Stimulated activated CD8-positive, alpha-beta memory T cell treated with anti-CD3 and anti-CD28 coated beads, Interleukin-4, amount 100 ng/mL, for 24 hours (primary cell): ENCODE measurements around the gene KCNH2.

Source experiments
- DNase-seq: peaks from one replicate; pipeline ENCODE4 v3.0.0-alpha.2; 2020; ENCODE audit warnings: low read depth

KCNH2 gene

DNA sequence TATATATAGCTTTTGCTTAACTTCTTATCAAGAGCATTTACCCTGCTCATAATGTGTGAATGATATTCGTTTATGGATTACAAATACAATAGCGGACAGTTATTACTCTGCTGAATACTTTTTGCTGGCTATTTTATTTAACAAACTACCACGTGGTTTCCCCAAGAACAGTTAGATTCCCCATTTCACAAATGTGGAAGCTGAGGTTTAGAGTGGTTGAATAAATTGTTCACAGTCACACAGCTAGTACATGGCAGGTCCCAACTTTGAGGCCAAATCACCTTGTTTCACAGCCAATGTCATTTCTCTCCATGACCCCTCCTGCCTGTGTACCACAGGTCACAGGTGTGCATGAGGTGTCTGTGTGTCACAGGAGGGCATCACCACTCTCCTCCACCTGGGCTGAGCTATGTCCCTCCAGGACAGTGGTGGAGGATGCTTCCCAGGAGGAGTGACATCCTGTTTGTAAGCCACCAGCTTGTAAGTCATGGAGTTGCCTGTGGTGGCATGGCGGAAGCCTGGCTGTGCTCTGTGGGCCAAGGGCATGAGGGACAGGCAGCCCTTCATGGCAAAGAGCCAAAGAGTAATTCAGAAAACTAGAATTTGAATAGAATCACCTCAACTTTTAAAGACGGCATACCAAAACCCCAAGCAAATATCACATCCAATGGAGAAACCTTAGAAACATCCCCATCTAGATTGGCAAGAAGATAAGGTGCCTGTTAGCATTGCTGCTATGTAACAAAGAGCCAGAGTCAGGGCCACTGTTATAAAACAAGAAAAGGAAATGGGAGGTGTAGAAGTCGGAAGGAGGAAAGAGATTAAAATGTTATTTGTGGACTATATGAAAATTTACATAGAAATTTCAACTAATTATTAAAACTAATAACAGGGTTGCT lies 73.9 kb downstream of the KCNH2 start:
- DNase-seq: no peak

DNA sequence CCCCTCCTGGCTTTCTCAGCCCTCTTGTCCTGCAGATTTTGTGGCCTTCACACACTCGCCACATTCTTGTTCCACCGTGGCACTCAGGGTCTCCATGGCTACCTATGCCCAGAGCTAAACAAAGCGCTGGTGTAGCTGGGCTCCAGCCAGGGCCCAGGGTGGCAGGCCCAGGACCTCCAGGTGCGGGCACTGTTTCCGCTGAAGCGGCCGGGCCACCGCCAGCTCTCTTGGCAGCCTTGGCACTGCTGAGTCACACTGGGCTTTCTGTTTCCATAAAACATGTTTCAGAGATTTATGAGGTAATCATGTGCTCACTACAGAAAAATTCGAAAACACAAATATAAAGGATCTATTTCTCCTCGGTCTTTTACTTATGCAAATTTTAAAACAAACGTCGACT lies 74.5 kb downstream of the KCNH2 start:
- DNase-seq: no peak

DNA sequence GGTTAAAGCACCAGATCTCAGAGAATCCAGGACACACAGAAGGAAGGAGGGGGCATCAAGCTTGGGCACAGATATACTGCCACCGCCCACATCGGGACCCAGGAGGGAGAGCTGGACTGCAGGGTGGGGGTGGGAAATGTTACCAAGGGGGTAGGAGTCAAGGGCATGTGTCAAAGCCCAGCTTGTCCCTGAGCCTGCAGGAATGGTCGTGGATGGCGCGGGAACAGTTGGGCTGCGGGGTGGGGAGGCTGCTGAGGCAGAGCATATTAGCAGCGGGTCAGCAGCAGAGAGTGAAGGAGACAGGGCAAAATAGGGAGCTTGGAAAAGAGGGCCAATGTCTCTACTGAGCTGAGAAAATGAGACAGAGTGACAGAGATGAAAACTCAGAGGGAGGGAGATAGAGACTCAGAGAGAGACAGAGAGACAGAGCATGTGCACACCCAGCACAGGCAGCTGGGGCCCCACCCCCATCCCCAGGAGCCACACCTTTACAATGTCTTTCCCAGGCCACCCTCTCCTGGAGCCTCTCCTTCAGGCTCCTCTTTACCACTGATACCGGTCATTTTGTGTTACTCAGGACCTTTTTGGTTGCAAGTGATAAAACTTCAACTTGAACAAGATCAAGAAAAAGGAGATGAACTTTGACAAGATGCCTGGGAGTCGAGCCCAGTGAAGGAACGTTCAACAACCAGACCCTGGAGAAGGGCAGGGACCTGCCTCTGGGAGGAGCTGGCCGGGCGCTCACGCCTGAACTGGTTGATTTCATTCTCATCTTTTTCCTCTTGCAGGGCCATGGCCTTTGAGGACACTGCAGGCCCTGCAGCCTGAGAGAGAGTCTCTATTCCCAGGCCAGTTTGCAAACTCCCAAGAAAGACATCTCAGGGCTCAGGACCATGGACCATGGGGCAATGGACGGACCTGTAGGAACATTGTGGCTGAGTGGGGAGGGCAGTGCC lies 75.8 kb downstream of the KCNH2 start:
- DNase-seq: no peak

DNA sequence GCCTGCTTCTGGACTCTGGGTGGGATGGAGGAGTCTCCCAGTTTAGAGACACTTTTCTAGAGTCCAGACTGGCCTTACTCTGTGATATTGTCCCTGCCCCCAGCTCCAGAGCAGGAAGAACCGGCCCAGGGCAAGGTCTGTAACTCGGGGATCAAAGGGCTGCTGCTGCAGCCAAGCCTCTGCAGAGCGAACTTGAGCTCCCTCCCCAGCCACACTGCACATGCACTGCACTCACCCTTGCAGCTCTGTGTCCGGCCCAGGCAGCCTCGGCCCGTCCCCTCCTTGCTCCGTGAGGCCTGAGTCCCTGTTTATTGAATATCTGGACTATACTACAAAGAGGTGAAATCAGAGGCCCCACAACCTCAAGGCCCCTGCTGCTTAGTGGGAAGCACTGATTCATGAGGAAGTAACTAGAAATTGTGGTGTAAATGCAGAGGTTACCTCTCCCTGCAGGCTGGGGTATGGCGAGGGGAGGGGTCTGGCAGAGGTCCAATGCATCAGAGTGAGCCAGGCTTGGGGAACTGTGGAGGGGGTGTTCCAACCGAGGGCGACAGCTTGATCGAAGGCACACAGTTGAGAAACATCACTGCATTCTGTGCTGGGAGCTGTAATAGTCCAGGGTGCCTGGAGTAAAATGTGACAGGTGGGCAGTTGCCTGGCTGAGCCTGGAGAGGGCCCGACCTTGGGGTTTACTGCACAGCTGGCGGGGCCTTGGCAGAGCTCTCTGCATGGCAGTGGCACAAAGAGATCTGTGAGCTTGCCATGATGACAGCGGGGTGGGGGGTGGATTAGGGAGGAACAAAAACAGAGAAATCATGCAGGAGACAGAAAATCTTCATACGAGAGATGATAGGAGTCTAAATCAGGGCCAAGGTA lies 76.7 kb downstream of the KCNH2 start:
- DNase-seq: no peak

DNA sequence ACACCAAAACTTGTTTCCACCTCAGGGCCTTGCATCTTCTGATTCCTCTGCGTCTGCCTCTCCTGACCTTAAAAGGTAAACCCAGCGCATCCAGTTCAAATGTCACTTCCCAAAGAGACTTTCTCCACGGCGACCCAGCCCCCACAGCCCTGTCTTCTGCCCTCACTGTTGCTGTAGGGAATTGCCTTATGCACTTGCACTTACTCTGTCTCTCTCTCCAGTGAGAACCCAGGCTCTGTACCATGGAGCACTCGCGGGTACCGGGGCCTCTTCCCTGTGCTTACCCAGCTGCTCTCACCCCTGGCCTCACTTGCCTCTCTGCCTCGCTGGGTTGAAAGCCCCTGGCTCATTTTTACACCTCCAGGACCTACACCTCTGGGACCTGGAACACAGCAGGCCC lies 77.4 kb downstream of the KCNH2 start:
- no peak for DNase-seq

DNA sequence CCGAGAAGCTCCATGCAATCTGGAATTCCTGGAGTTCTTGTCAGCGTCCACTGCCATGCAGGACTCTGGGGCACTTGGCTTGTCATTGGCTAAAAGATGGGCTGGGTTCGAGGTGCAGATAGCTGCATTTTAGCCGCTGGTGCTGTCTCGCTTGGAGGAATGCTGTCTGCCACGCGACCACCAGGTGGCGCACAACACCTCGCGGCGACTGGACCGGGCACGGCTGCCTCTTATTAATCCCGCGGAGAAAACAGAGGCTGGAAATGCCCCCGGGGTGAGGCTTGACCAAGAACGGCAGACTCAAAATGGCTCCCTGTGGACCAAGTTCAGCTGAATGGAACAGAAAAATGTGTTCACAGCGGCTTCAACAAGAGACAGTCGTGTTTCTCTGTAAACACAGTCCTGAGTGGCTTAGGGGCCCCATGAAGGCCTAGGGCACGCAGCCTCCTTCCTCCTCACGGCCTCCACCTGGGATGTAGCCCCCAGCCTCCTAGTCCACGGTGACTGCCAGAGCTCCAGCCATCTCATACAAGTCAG lies 79.6 kb downstream of the KCNH2 start:
- peak; percentile 64 for DNase-seq

DNA sequence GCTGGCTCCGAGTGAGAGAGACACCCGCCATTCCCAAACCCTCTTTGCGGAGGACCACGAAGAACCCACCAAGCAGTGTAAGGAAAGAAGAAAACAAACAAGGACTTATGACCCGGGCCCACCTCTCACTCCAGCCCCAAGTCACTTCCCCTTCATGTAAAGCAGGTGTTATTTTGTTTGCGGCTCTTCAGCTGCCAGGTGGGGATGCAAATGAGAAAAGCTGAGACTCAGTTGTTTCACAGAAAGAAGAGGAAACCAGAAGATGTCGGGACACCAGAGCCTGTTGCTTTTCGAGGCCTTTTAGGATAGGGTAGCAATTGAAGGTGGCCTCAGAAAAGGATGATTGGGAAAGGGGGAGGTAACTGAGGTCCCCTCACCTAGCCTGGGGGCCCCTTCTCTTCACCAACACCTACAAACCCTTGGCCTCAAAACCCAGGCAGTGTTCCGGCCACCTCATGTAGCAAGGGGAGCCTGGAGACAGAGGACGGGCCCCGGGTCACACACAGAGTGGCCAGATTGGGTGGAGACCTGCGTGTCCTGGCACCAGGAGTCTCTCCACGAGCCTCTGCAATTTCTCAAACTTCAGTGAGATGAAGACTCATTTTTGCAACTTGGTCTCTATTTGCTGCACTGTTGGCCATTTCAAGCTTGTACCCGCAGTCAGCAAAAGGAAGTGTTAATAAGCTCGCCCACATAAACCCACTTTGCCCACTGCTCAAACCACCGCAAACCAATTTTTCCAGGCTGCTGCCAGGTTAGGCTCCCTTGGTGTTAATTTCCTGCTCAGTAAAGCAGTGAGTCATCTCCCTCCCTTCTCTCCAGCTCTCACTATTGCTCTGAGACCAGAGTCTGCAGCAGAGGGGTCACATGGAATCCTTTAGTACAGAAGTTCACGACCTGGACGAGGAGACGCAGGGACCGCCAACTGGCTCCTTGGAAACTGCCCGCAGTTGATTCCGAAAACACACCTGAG lies 80.3 kb downstream of the KCNH2 start:
- no peak for DNase-seq

DNA sequence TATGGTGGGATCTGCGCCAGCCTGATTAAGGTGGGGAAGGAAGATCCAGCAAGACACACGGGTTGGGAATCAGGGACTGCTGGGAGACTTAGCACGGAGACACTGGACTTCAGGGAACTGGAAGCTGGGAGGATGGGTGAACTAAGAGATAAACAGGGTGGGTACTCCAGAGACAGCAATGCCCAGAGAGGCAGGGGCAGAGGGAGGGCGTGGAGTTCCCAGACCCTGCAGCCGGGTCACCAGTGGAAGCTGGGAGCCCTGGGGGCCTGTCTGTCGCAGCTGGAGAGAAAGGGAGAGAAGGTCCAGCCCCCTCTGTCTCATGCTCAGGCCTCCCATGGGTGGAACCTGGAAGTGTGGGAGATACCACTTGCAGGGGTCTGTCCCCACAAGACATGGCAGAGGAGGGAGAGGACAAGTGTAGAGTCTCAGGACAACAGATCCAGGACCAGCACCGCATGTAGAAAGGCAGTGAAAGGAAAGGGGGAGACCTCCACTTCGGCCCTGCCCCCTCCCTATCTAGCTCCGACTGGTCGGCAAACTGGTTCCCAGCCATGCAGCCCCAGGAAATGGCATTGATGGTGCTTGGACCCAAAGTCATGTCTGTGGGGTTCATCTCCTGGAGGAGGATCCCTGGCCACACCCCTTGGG lies 81.4 kb downstream of the KCNH2 start:
- no peak for DNase-seq

DNA sequence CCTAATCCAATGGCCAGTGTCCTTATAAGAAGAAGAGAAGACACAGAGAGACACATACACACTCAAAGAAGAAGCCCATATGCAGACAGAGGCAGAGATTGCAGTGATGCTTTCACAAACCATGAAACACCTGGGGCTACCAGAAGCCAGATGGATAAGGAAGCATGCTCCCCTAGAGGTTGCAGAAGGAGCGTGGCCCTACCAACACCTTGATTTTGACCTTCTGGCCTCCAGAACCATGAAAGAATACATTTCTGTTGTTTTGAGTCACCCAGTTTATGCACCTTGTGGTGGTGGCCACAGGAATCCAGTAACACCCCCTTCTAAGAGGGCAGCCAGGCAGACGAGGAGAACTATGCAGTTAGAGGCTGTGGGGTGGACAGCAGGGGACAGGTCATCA lies 82.3 kb downstream of the KCNH2 start:
- no peak for DNase-seq
